ENCODE results near the gene OSBP2.
A peak's percentile ranks its signal among the peaks of the same experiment; 100 is the strongest.
"Not testable (repeated sequence)": the region's sequence is repeated elsewhere in the genome, so short reads cannot be mapped to it uniquely, and the experiment has no call there.

Gene OSBP2

GRCh38 chr22:30770716-30771115, 76.0 kb downstream of the OSBP2 start:
- no peak for DNase-seq

GRCh38 chr22:30773919-30774318, 79.2 kb downstream of the OSBP2 start:
- no peak for DNase-seq

- DNase-seq, result no peak
Observed at GRCh38 chr22:30774566-30774965, 79.9 kb downstream of the OSBP2 start.

- no peak for DNase-seq
Observed at GRCh38 chr22:30776476-30776875, 81.8 kb downstream of the OSBP2 start.

GRCh38 chr22:30777146-30777545, 82.5 kb downstream of the OSBP2 start:
- not testable (repeated sequence) for DNase-seq

GRCh38 chr22:30777587-30777986, 82.9 kb downstream of the OSBP2 start:
- DNase-seq, result no peak

GRCh38 chr22:30778261-30778660, 83.6 kb downstream of the OSBP2 start:
- DNase-seq, result no peak

- no peak for DNase-seq
Observed at GRCh38 chr22:30780026-30780425, 85.4 kb downstream of the OSBP2 start.

- DNase-seq, result no peak
Observed at GRCh38 chr22:30781271-30781875, 86.7 kb downstream of the OSBP2 start.

GRCh38 chr22:30782613-30783012, 87.9 kb downstream of the OSBP2 start:
- DNase-seq, result no peak

GRCh38 chr22:30783021-30783420, 88.3 kb downstream of the OSBP2 start:
- DNase-seq, result no peak

GRCh38 chr22:30785527-30785926, 90.9 kb downstream of the OSBP2 start:
- no peak for DNase-seq

- no peak for DNase-seq
Observed at GRCh38 chr22:30790366-30790765, 95.7 kb downstream of the OSBP2 start.

GRCh38 chr22:30792456-30792855, 97.8 kb downstream of the OSBP2 start:
- DNase-seq, result no peak

GRCh38 chr22:30795118-30795517, 100.4 kb downstream of the OSBP2 start:
- DNase-seq, result no peak

- no peak for DNase-seq
Observed at GRCh38 chr22:30801695-30802094, 107.0 kb downstream of the OSBP2 start.

- DNase-seq, result peak; percentile 74
Observed at GRCh38 chr22:30802202-30803166, 107.8 kb downstream of the OSBP2 start.

GRCh38 chr22:30803679-30804078, 109.0 kb downstream of the OSBP2 start:
- no peak for DNase-seq

GRCh38 chr22:30804626-30805025, 110.0 kb downstream of the OSBP2 start:
- DNase-seq, result no peak

- DNase-seq, result peak; percentile 91
Observed at GRCh38 chr22:30806391-30806861, 111.8 kb downstream of the OSBP2 start.

- no peak for DNase-seq
Observed at GRCh38 chr22:30809086-30809485, 114.4 kb downstream of the OSBP2 start.

- DNase-seq, result no peak
Observed at GRCh38 chr22:30810105-30810504, 115.4 kb downstream of the OSBP2 start.

GRCh38 chr22:30813936-30814335, 119.3 kb downstream of the OSBP2 start:
- no peak for DNase-seq

- DNase-seq, result no peak
Observed at GRCh38 chr22:30816413-30816812, 121.7 kb downstream of the OSBP2 start.
